ENCODE results near the gene ZDHHC19. TPM values are rescaled to one million over a fixed set of nuclear protein-coding genes. Genes with fewer than 3 reads are reported as not detected.

ZDHHC19 gene
- total RNA-seq, 1 experiment from 2014 or later = not detected

GRCh38 chr3:196149831-196150301 lies 61.3 kb downstream of the ZDHHC19 start:
- Mint-ChIP-seq H3K9me3 (ENCODE audit: unreplicated experiment) (no peaks in the 10 kb centered on the region), H3K27ac (ENCODE audit: low read depth, unreplicated experiment) (no peak overlapping the region), H3K27me3 (ENCODE audit: insufficient read depth, unreplicated experiment) (no peaks in the 10 kb centered on the region), H3K4me3 (ENCODE audit: unreplicated experiment) (no peak overlapping the region), H3K4me1 (ENCODE audit: insufficient read depth, unreplicated experiment) (no peaks in the 10 kb centered on the region), H3K36me3 (ENCODE audit: insufficient read depth, unreplicated experiment) (no peaks in the 10 kb centered on the region)
- CTCF ChIA-PET = interaction anchor here (0.6 to 1.0 kb wide), 2 partner anchors 76 to 534 kb away, joined by 3 read pairs; no protein-coding TSS in a partner anchor
- no peak for TF ChIP-seq CTCF (IDR thresholded peaks at IDR 0.05; ENCODE audit: unreplicated experiment)
- POLR2A ChIA-PET = no interaction called here
- no peak for DNase-seq (ENCODE audit: unreplicated experiment)
- intact Hi-C loops (cut with micrococcal nuclease) = no loop called here
- no TSS peak for BruUV-seq (replicated peaks)

- intact Hi-C loops (cut with micrococcal nuclease) = no loop called here
- H3K9me3 Mint-ChIP-seq (ENCODE audit: unreplicated experiment) = no peaks in the 10 kb centered on the region
- H3K27me3 Mint-ChIP-seq (ENCODE audit: insufficient read depth, unreplicated experiment) = no peaks in the 10 kb centered on the region
- H3K27ac Mint-ChIP-seq (ENCODE audit: low read depth, unreplicated experiment) = no peak overlapping the region
- POLR2A ChIA-PET = no interaction called here
- H3K4me3 Mint-ChIP-seq (ENCODE audit: unreplicated experiment) = no peak overlapping the region
- DNase-seq (ENCODE audit: unreplicated experiment) = no peak
- peaks cover 2% of the 10 kb centered on the region for H3K4me1 Mint-ChIP-seq (ENCODE audit: insufficient read depth, unreplicated experiment)
- no peaks in the 10 kb centered on the region for H3K36me3 Mint-ChIP-seq (ENCODE audit: insufficient read depth, unreplicated experiment)
- no peak for TF ChIP-seq CTCF (IDR thresholded peaks at IDR 0.05; ENCODE audit: unreplicated experiment)
- CTCF ChIA-PET = no interaction called here
- no TSS peak for BruUV-seq (replicated peaks)
These were observed 61.8 kb downstream of the ZDHHC19 start for GRCh38 chr3:196149375-196149774.

Other genes starting within 250 kb of the ZDHHC19 start
- gene TFRC, start 129.3 kb downstream of the ZDHHC19 start, total RNA-seq (2022) = 72.9 and 108 TPM in 2 replicates
- not detected in 2 replicates for gene SLC51A, start 5.1 kb upstream of the ZDHHC19 start, total RNA-seq (2022)
- gene PCYT1A, start 76.3 kb upstream of the ZDHHC19 start, total RNA-seq (2022) = 64.5 and 78.1 TPM in 2 replicates
- gene DYNLT2B, start 106.8 kb upstream of the ZDHHC19 start, total RNA-seq (2022) = 22.3 and 23.5 TPM in 2 replicates
- 2.4 and 7.3 TPM in 2 replicates for gene TM4SF19, start 127.0 kb upstream of the ZDHHC19 start, total RNA-seq (2022)
- 64.7 and 71.6 TPM in 2 replicates for gene UBXN7, start 221.0 kb upstream of the ZDHHC19 start, total RNA-seq (2022)